ENCODE measurements around the gene COL27A1. TPM values are rescaled to one million over a fixed set of nuclear protein-coding genes. Genes with fewer than 3 reads are reported as not detected.
A peak's percentile ranks its signal among the peaks of the same experiment; 100 is the strongest.

The COL27A1 gene
- total RNA-seq, 4 donors from 2014 or later = 2.1 to 9.0 (median 3.8) TPM

GRCh38 chr9:114109124-114109523 is 46.2 kb upstream of the COL27A1 start:
- no peak for TF ChIP-seq EP300 (IDR thresholded peaks at IDR 0.05; ENCODE audit: low read depth)
- no peak for TF ChIP-seq CTCF (IDR thresholded peaks at IDR 0.05)
- no peak for TF ChIP-seq POLR2AphosphoS5 (IDR thresholded peaks at IDR 0.05)
- no peak for TF ChIP-seq POLR2A (IDR thresholded peaks at IDR 0.05)
- Histone ChIP-seq H3K36me3 (no peaks in the 10 kb centered on the region), H3K9me3 (no peaks in the 10 kb centered on the region), H3K4me3 (no peak overlapping the region), H3K27ac (no peak overlapping the region), H3K27me3 (peaks cover 5% of the 10 kb centered on the region), H3K4me1 (peaks cover 0 to 5% (median 0%) of the 10 kb centered on the region in 4 donors)
- intact Hi-C loops (cut with DNase I; ENCODE audit: low total_unique reads) = loop anchor here (5.0 kb wide), 1 partner anchor 158 kb away; no protein-coding TSS in a partner anchor
- in situ Hi-C loops (cut with MboI; ENCODE audit: low pct_ligation_motif_present in 1 of 4, low pct_unique_long_range_greater_than_20kb in 1 of 4, low sequenced_read_pairs in 3 of 4) = loop anchor here in 1 of 4 donors (10.0 kb wide), 1 partner anchor 176 kb away; no protein-coding TSS in a partner anchor
- no peak for DNase-seq
- WGBS, 2 donors (ENCODE audit: low coverage in 1 of 2) = 69 to 86% methylated on average over 2 to 6 of the region's 6 CpGs

GRCh38 chr9:114110180-114110579 is 45.2 kb upstream of the COL27A1 start:
- no peaks in the 10 kb centered on the region for H3K9me3 ChIP-seq
- H3K27me3 ChIP-seq = peaks cover 5% of the 10 kb centered on the region
- intact Hi-C loops (cut with DNase I; ENCODE audit: low total_unique reads) (no loop called here), in situ Hi-C loops (cut with MboI; ENCODE audit: low pct_ligation_motif_present in 1 of 4, low pct_unique_long_range_greater_than_20kb in 1 of 4, low sequenced_read_pairs in 3 of 4) (no loop called here)
- H3K4me1 ChIP-seq = peaks cover 0 to 5% (median 0%) of the 10 kb centered on the region in 4 donors
- no peak for DNase-seq
- no peak overlapping the region for H3K4me3 ChIP-seq
- WGBS, 2 donors (ENCODE audit: low coverage in 1 of 2) = 56 to 76% methylated on average over 2 of the region's 2 CpGs
- no peak overlapping the region for H3K27ac ChIP-seq
- TF ChIP-seq POLR2AphosphoS5 (IDR thresholded peaks at IDR 0.05) = no peak
- no peak for TF ChIP-seq CTCF (IDR thresholded peaks at IDR 0.05)
- H3K36me3 ChIP-seq = no peaks in the 10 kb centered on the region

- TF ChIP-seq POLR2A (IDR thresholded peaks at IDR 0.05) = no peak
- no peak for TF ChIP-seq EP300 (IDR thresholded peaks at IDR 0.05; ENCODE audit: low read depth)
- TF ChIP-seq CTCF (IDR thresholded peaks at IDR 0.05) = no peak
- TF ChIP-seq POLR2AphosphoS5 (IDR thresholded peaks at IDR 0.05) = no peak
- in situ Hi-C loops (cut with MboI; ENCODE audit: low pct_ligation_motif_present in 1 of 4, low pct_unique_long_range_greater_than_20kb in 1 of 4, low sequenced_read_pairs in 3 of 4) (no loop called here), intact Hi-C loops (cut with DNase I; ENCODE audit: low total_unique reads) (no loop called here)
- DNase-seq = no peak
- no peaks in the 10 kb centered on the region for H3K36me3 ChIP-seq
- H3K9me3 ChIP-seq = no peaks in the 10 kb centered on the region
- WGBS, 2 donors (ENCODE audit: low coverage in 1 of 2) = 63% methylated on average over 1 of the region's 1 CpG; no CpG with 5 or more reads in 1 of the 2 donors
- H3K27ac ChIP-seq = no peak overlapping the region
- H3K4me1 ChIP-seq = peaks cover 0 to 5% (median 0%) of the 10 kb centered on the region in 4 donors
- peaks cover 6% of the 10 kb centered on the region for H3K27me3 ChIP-seq
- H3K4me3 ChIP-seq = no peak overlapping the region
These were observed 43.0 kb upstream of the COL27A1 start for GRCh38 chr9:114112325-114112724.

- WGBS, 2 donors (ENCODE audit: low coverage in 1 of 2) = 19 to 25% methylated on average over 2 to 9 of the region's 10 CpGs
- peaks cover 0 to 2% (median 0%) of the 10 kb centered on the region in 4 donors for H3K4me1 ChIP-seq
- H3K36me3 ChIP-seq = no peaks in the 10 kb centered on the region
- peak; percentile 71 for DNase-seq
- H3K27ac ChIP-seq = no peak overlapping the region
- intact Hi-C loops (cut with DNase I; ENCODE audit: low total_unique reads) (no loop called here), in situ Hi-C loops (cut with MboI; ENCODE audit: low pct_ligation_motif_present in 1 of 4, low pct_unique_long_range_greater_than_20kb in 1 of 4, low sequenced_read_pairs in 3 of 4) (no loop called here)
- peaks cover 10% of the 10 kb centered on the region for H3K27me3 ChIP-seq
- H3K4me3 ChIP-seq = no peak overlapping the region
- TF ChIP-seq EP300 (IDR thresholded peaks at IDR 0.05; ENCODE audit: low read depth) (no peak), POLR2AphosphoS5 (IDR thresholded peaks at IDR 0.05) (no peak), CTCF (IDR thresholded peaks at IDR 0.05) (no peak), POLR2A (IDR thresholded peaks at IDR 0.05) (no peak)
- no peaks in the 10 kb centered on the region for H3K9me3 ChIP-seq
These were observed 42.4 kb upstream of the COL27A1 start for GRCh38 chr9:114112778-114113584.

All from transverse colon (tissue), 4 donors.